ENCODE measurements around the gene NPM3.

Gene NPM3

GRCh38 chr10:101775273-101776160 lies 7.7 kb downstream of the NPM3 start, which contains the start of gene FGF8:
TSS of gene FGF8 (minus strand) at chr10:101776114. CDS start at chr10:101775900, 214 bp downstream.
- peak in 1 of 56 donors; percentile 40 for DNase-seq

- no peak for DNase-seq
These were observed 8.5 kb downstream of the NPM3 start for GRCh38 chr10:101774589-101775272.

GRCh38 chr10:101773923-101774588 lies 9.2 kb downstream of the NPM3 start:
- no peak for DNase-seq

GRCh38 chr10:101772895-101773761 lies 10.1 kb downstream of the NPM3 start:
- DNase-seq, result no peak

- DNase-seq, result no peak
These were observed 11.0 kb downstream of the NPM3 start for GRCh38 chr10:101772017-101772894.

GRCh38 chr10:101771380-101771779 lies 11.9 kb downstream of the NPM3 start:
- DNase-seq, result no peak

GRCh38 chr10:101770331-101771215 lies 12.7 kb downstream of the NPM3 start:
- DNase-seq, result no peak

GRCh38 chr10:101769541-101770180 lies 13.6 kb downstream of the NPM3 start:
- DNase-seq, result no peak

GRCh38 chr10:101768791-101769170 lies 14.5 kb downstream of the NPM3 start:
- no peak for DNase-seq

GRCh38 chr10:101767966-101768790 lies 15.1 kb downstream of the NPM3 start:
- DNase-seq, result no peak

- DNase-seq, result no peak
These were observed 15.7 kb downstream of the NPM3 start for GRCh38 chr10:101767600-101767945.

GRCh38 chr10:101766753-101767599 lies 16.3 kb downstream of the NPM3 start:
- no peak for DNase-seq

- no peak for DNase-seq
These were observed 16.9 kb downstream of the NPM3 start for GRCh38 chr10:101766306-101766705.

GRCh38 chr10:101763141-101763846 lies 20.0 kb downstream of the NPM3 start:
- no peak for DNase-seq

- DNase-seq, result no peak
These were observed 20.5 kb downstream of the NPM3 start for GRCh38 chr10:101762736-101763135.

GRCh38 chr10:101761226-101761625 lies 22.0 kb downstream of the NPM3 start:
- DNase-seq, result no peak

Measured in nucleus accumbens (tissue), 56 donors.